ENCODE data around the gene ACVR1.

GRCh38 chr2:157857881-157858280 lies 18.2 kb downstream of the ACVR1 start:
- TF ChIP-seq CTCF (conservative IDR thresholded peaks at IDR 0.05; ENCODE audit: low read depth in 2 of 2) (no peak), EZH2phosphoT487 (IDR thresholded peaks at IDR 0.05; ENCODE audit: unreplicated experiment) (no peak), CREB1 (CRISPR knock-in tag; IDR thresholded peaks at IDR 0.05; ENCODE audit: low read depth) (no peak), JUNB (IDR thresholded peaks at IDR 0.05; ENCODE audit: unreplicated experiment) (no peak), EZH2 (IDR thresholded peaks at IDR 0.05; ENCODE audit: low read depth, unreplicated experiment) (no peak), ETS1 (IDR thresholded peaks at IDR 0.05) (no peak), POLR2AphosphoS5 (IDR thresholded peaks at IDR 0.05; ENCODE audit: low read depth) (no peak), REST (IDR thresholded peaks at IDR 0.05; ENCODE audit: unreplicated experiment) (no peak), ZNF331 (CRISPR knock-in tag; IDR thresholded peaks at IDR 0.05; ENCODE audit: low read depth) (no peak), NANOG (IDR thresholded peaks at IDR 0.05; ENCODE audit: borderline replicate concordance) (no peak), ZNF462 (CRISPR knock-in tag; IDR thresholded peaks at IDR 0.05) (no peak), STAT1 (IDR thresholded peaks at IDR 0.05; ENCODE audit: unreplicated experiment) (no peak)

Measured in GM23338 (cell line).